Measurements from ENCODE around the gene SIKE1.
A peak's percentile ranks its signal among the peaks of the same experiment; 100 is the strongest.
"Not testable (repeated sequence)": the region's sequence is repeated elsewhere in the genome, so short reads cannot be mapped to it uniquely, and the experiment has no call there.

SIKE1 gene

DNA sequence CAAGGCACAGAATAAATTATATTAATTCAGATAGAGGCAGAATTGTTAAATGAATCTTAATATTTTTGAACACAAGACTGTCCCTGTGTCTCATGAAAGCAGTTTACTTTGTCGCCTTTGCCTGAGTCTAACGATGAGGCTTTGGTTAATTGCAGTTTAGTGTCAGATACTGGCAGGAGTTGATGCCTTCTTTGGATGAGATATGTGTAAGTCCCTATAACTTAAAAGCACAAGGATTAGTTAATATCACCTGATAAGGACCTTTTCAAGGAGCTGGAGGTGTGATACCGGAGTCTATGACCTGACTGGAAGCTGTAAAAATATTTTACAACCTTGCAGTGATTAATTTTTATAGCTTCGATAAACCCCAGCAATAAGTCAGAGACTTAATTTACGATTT lies 2.0 kb upstream of the SIKE1 start:
- H3K36me3 ChIP-seq, result peaks cover 14% of the 10 kb centered on the region
- H3K4me2 ChIP-seq, result no peak overlapping the region
- no peak overlapping the region for H3K27ac ChIP-seq
- H3K4me1 ChIP-seq, result peaks cover 19% of the 10 kb centered on the region
- H3K4me3 ChIP-seq, result no peak overlapping the region
- no peak for TF ChIP-seq Cebpa-rat (IDR thresholded peaks at IDR 0.05)
- H3K9ac ChIP-seq, result no peak overlapping the region
- no peaks in the 10 kb centered on the region for H3K27me3 ChIP-seq
- H4K20me1 ChIP-seq, result no peaks in the 10 kb centered on the region
- peaks cover 10% of the 10 kb centered on the region; the same call in 1 of the 2 replicates for H3K9me3 ChIP-seq

- no peaks in the 10 kb centered on the region for H3K9me3 ChIP-seq
- peak overlapping the region; percentile 76 for H3K4me3 ChIP-seq
- peaks cover 19% of the 10 kb centered on the region for H3K4me1 ChIP-seq
- H3K9ac ChIP-seq, result peak overlapping the region; percentile 83
- H4K20me1 ChIP-seq, result no peaks in the 10 kb centered on the region
- H3K4me2 ChIP-seq, result peak overlapping the region; percentile 80
- TF ChIP-seq Cebpa-rat (IDR thresholded peaks at IDR 0.05), result no peak
- H3K27ac ChIP-seq, result peak overlapping the region; percentile 79
- H3K36me3 ChIP-seq, result peaks cover 38% of the 10 kb centered on the region
- no peaks in the 10 kb centered on the region for H3K27me3 ChIP-seq
Observed at GRCh38 chr1:114779722-114780121, 763 bp downstream of the SIKE1 start.

GRCh38 chr1:114776726-114777125 lies 3.8 kb downstream of the SIKE1 start:
- not testable (repeated sequence) for H3K4me2 ChIP-seq, H3K9me3 ChIP-seq, H3K9ac ChIP-seq, H3K4me3 ChIP-seq, H3K27me3 ChIP-seq, H4K20me1 ChIP-seq, H3K27ac ChIP-seq
- peaks cover 64% of the 10 kb centered on the region for H3K36me3 ChIP-seq
- peaks cover 19% of the 10 kb centered on the region for H3K4me1 ChIP-seq

- no peak overlapping the region for H3K4me3 ChIP-seq
- peaks cover 76% of the 10 kb centered on the region for H3K36me3 ChIP-seq
- no peak overlapping the region for H3K9ac ChIP-seq
- H3K9me3 ChIP-seq, result no peaks in the 10 kb centered on the region
- no peaks in the 10 kb centered on the region for H4K20me1 ChIP-seq
- no peak overlapping the region for H3K4me2 ChIP-seq
- H3K4me1 ChIP-seq, result no peaks in the 10 kb centered on the region
- TF ChIP-seq Cebpa-rat (IDR thresholded peaks at IDR 0.05), result no peak
- H3K27me3 ChIP-seq, result no peaks in the 10 kb centered on the region
- no peak overlapping the region for H3K27ac ChIP-seq
Observed at GRCh38 chr1:114771992-114772391, 8.5 kb downstream of the SIKE1 start.

DNA sequence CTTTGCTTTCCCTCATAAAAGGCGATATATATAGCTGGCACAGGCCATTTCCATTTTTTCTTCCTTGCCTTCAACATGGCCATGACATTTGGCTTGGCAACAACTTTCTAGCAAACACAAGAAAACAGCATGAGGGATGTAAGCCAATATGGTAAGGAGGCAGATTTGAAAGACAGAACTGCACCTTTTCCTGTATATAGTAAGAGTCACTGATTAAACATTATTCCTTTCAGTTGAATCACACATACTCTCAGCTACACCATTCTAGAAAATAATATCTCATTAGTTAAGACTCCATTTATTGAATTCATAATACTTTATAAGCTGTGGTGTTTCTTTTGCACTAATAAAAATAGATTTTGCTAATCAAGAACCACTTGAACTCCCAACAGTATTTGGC lies 9.5 kb downstream of the SIKE1 start:
- Histone ChIP-seq H3K36me3 (peaks cover 69% of the 10 kb centered on the region), H3K27ac (no peak overlapping the region), H3K4me1 (no peaks in the 10 kb centered on the region), H3K9ac (no peak overlapping the region), H3K4me2 (no peak overlapping the region), H4K20me1 (no peaks in the 10 kb centered on the region), H3K9me3 (no peaks in the 10 kb centered on the region), H3K27me3 (no peaks in the 10 kb centered on the region), H3K4me3 (no peak overlapping the region)
- no peak for TF ChIP-seq Cebpa-rat (IDR thresholded peaks at IDR 0.05)

GRCh38 chr1:114764689-114765088 lies 15.8 kb downstream of the SIKE1 start:
- Histone ChIP-seq H3K9ac (no peak overlapping the region), H3K27ac (no peak overlapping the region), H3K4me3 (no peak overlapping the region), H3K9me3 (no peaks in the 10 kb centered on the region; the same call in 1 of the 2 replicates), H3K4me1 (no peaks in the 10 kb centered on the region), H3K36me3 (peaks cover 15% of the 10 kb centered on the region; the same call in 1 of the 2 replicates), H4K20me1 (no peaks in the 10 kb centered on the region), H3K27me3 (no peaks in the 10 kb centered on the region), H3K4me2 (no peak overlapping the region)
- no peak for TF ChIP-seq Cebpa-rat (IDR thresholded peaks at IDR 0.05)

DNA sequence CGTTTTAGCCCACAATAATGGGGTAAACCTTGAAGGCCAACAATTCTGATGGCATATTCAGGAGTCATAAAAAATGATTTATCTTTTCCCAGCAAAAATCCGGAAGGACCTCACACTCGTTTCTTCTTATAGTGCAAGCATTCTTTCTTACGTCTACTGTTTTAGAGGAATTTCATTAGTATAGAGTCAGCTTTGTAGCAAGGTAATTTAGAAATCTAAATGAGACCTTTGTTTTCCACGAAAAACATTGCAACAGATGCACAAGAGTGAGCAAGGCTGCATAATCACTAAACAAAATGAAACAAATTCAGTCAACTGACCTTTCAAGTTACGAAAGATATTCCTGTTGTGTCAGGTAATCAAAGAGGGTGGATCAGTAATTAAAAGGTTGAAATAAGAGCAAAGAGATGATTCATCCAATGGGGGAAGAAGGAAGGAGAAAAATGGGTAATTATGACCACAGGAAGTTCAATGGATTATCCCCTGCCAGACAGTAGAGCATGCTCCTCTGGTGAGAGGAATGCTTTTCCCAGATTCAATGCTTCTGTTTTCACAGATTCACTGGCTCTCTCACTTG lies 22.1 kb downstream of the SIKE1 start:
- Histone ChIP-seq H4K20me1 (peaks cover 39% of the 10 kb centered on the region), H3K4me1 (peaks cover 38% of the 10 kb centered on the region), H3K9ac (peak overlapping the region; percentile 100), H3K27me3 (no peaks in the 10 kb centered on the region), H3K27ac (peak overlapping the region; percentile 100), H3K4me2 (peak overlapping the region; percentile 64), H3K36me3 (peaks cover 6% of the 10 kb centered on the region; the same call in 1 of the 2 replicates), H3K4me3 (peak overlapping the region; percentile 98), H3K9me3 (no peaks in the 10 kb centered on the region)
- TF ChIP-seq Cebpa-rat (IDR thresholded peaks at IDR 0.05), result no peak

DNA sequence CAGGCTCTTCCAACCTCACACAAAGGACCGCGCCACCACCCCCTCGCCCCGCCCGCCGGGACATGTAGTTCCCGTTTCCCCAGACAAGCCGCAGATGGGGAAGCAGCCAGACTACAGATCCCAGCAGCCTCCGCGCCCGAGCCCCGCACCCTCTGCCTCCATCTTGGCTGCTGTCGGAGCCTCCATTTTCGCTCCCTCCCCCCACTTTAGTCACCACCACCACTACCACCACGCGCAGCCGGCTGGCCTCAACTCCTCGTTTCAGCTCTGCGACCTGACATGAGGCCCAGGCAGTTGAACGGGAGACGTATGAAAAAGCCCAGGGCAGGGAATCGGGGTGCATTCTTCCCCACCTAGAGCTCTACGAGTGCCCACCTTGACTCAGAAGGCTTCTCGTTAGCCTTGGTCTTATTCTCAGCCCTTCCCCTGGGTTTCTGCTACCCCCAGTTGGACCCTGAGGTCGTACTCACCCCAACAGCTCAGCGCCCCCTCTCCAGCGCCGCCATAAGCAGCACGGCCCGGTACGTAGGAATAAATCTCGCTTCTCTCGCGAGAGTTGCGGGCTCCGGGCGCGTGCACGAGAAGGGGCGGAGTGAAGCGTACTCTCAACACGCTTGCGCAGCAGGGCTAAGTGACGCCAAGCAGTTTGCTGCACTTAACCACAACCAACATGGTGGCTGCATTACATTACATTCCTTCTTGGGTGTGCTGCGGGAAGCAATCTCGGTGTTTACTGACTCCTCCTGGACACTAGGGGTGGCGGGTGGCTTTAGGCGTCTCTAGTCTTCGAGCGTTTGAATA lies 22.8 kb downstream of the SIKE1 start, which contains the start of gene CSDE1:
TSS of gene CSDE1 (minus strand) at position 530 of the 801 bp plus-strand sequence. CDS start 18,094 bp downstream, outside the sequence.
- no peak for TF ChIP-seq Cebpa-rat (IDR thresholded peaks at IDR 0.05)
- Histone ChIP-seq H3K27ac (peak within 1 kb of the TSS; percentile 100), H3K4me2 (peak within 1 kb of the TSS; percentile 85), H3K4me3 (peak within 1 kb of the TSS; percentile 98), H3K27me3 (no peaks in the 10 kb centered on the region), H3K36me3 (peaks cover 7% of the 10 kb centered on the region; the same call in 1 of the 2 replicates), H3K4me1 (peaks cover 42% of the 10 kb centered on the region), H3K9ac (peak within 1 kb of the TSS; percentile 100), H4K20me1 (peaks cover 46% of the 10 kb centered on the region), H3K9me3 (no peaks in the 10 kb centered on the region)

GRCh38 chr1:114756949-114757454 lies 23.5 kb downstream of the SIKE1 start:
- no peaks in the 10 kb centered on the region for H3K27me3 ChIP-seq
- H3K36me3 ChIP-seq, result peaks cover 12% of the 10 kb centered on the region; the same call in 1 of the 2 replicates
- H4K20me1 ChIP-seq, result peaks cover 52% of the 10 kb centered on the region
- H3K27ac ChIP-seq, result peak overlapping the region; percentile 100
- H3K4me3 ChIP-seq, result peak overlapping the region; percentile 98
- H3K4me1 ChIP-seq, result peaks cover 49% of the 10 kb centered on the region
- H3K4me2 ChIP-seq, result peak overlapping the region; percentile 85
- TF ChIP-seq Cebpa-rat (IDR thresholded peaks at IDR 0.05), result peak; percentile 74
- no peaks in the 10 kb centered on the region for H3K9me3 ChIP-seq
- peak overlapping the region; percentile 100 for H3K9ac ChIP-seq

All from BLaER1 (cell line).